GM19395 (cell line): ENCODE data around the gene FERD3L.

Source experiments
- ATAC-seq: cut with Tn5 transposase; IDR thresholded peaks from one replicate; pipeline ENCODE4 v1.9.1; 2021; ENCODE audit warnings: mild to moderate bottlenecking, moderate library complexity; ENCODE audit not compliant: unreplicated experiment

The FERD3L gene

GRCh38 chr7:19101472-19101871 lies 43.7 kb downstream of the FERD3L start:
- no peak for ATAC-seq

DNA sequence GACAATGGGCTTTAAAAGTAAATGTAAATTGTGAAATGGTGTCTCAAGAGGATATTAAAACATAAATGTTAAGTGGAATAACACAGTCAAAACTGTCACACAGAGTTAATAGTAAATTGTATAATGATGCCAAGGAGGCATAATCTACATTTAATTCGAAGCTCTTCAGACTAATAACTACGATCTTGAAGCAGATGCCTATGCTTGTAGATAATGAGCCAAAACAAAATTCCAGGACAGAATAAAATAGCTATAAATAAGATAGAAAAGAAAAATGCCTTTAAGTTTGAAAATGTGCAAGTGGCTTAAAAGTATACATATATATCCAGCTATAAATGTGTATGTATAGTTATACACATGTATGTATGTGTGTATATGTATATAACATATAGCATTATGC lies 45.3 kb downstream of the FERD3L start:
- no peak for ATAC-seq

GRCh38 chr7:19099194-19099593 lies 46.0 kb downstream of the FERD3L start:
- ATAC-seq = no peak

- no peak for ATAC-seq
Measured at GRCh38 chr7:19098510-19098909, 46.7 kb downstream of the FERD3L start.

GRCh38 chr7:19097165-19098055 lies 47.8 kb downstream of the FERD3L start:
- ATAC-seq = no peak

GRCh38 chr7:19095353-19095860 lies 49.8 kb downstream of the FERD3L start:
- no peak for ATAC-seq
